H1 (cell line): Measurements from ENCODE around the gene TNRC6C.

ENCODE experiments used
- JUND ChIP-seq: IDR thresholded peaks from 2 replicates; pipeline ENCODE4 v1.6.1; 2011; ENCODE audit warnings: mild to moderate bottlenecking, improper control_type of control experiment, low read length
- RFX5 ChIP-seq: IDR thresholded peaks from 2 replicates; pipeline ENCODE4 v1.6.1; 2011; ENCODE audit warnings: low read depth, low read length, improper control_type of control experiment, borderline replicate concordance
- SP1 ChIP-seq: IDR thresholded peaks from 2 replicates; pipeline ENCODE4 v1.6.1; 2011; ENCODE audit warnings: low read depth, low read length
- YY1 ChIP-seq: IDR thresholded peaks from 2 replicates; pipeline ENCODE4 v1.6.1; 2011; ENCODE audit warnings: low read depth, mild to moderate bottlenecking, low read length

- no peak for TF ChIP-seq RFX5
- TF ChIP-seq JUND, result no peak
- TF ChIP-seq SP1, result no peak
- TF ChIP-seq YY1, result no peak
Measured at GRCh38 chr17:77930780-77931768, 27.4 kb upstream of the TNRC6C start.
